Right ventricle myocardium superior (tissue), 1 donor: Measurements from ENCODE around the gene ZYG11A. TPM values are rescaled to one million over a fixed set of nuclear protein-coding genes. Genes with fewer than 3 reads are reported as not detected.

Experiments used
- ATAC-seq: fragments of 200-7000 bp; cut with Tn5 transposase; one replicate; pipeline ENCODE4 v1.9.1; 2020; ENCODE audit warnings: mild to moderate bottlenecking; ENCODE audit not compliant: poor library complexity
- DNase-seq: peaks from one replicate; pipeline ENCODE4 v3.0.0-alpha.2; 2020
- intact Hi-C: fragments of 100-400 bp; cut with DNase I; formaldehyde crosslinking; loops from one replicate; pipeline ENCODE4 v1.11.2; 2022
- total RNA-seq: library from RNA; stranded (reverse); fragmentation: NEBNext Ultra II Directional; extraction: Animal tissue kit (Norgen Biotek cat#: 25700); gene quantifications from one replicate; pipeline ENCODE4 v1.2.1, GENCODE V29; 2021
- donor health status: DM: no; HTN: yes; CAD: no; lungs with severe emphysema.

ZYG11A gene
- total RNA-seq, 1 donor from 2014 or later: not detected

GRCh38 chr1:52914463-52914862 is 71.9 kb downstream of the ZYG11A start:
- intact Hi-C loops: no loop called here
- ATAC-seq: no peak
- DNase-seq: no peak

GRCh38 chr1:52915211-52915854 is 72.8 kb downstream of the ZYG11A start:
- intact Hi-C loops: no loop called here
- peak; percentile 26 for ATAC-seq

GRCh38 chr1:52915855-52916220 is 73.3 kb downstream of the ZYG11A start:
- intact Hi-C loops: no loop called here
- DNase-seq (no peak), ATAC-seq (no peak)

More at GRCh38 chr1:52915211-52915854, 72.8 kb downstream of the ZYG11A start:
- no peak for DNase-seq

DNA sequence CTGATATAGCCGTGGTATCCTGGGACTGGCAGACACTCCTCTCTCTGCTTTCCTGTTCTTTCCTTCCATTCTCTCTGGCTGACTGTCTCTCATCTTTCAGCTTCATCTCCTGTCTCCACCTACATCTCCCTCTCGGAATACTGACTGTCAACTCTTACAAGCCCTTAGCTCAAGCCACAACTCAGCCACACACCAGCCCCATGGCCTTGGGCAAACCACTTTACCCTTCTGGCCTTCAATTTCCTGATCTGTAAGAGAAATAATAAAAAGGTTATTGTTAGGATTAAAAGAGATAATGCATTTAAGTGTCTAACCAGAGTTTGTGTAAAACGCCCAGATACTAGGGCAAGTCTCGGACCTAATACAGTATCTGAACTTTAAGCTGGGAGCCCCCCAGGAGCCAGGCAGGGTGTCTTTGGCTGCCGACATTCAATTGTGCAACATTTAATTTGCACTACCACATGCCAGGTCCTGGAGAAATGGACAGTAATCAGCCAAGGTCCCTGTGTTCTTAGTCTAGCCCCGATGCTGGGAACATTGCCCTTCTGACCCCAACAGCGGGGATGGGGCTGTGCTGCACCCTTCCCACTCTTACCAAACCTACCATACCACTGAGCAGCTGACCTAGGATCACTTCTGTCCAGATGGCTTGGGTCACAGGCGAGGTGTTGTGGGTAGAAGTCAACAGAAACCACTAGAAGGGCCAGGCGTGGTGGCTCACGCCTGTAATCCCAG is 73.8 kb downstream of the ZYG11A start:
- intact Hi-C loops: no loop called here
- ATAC-seq: peak; percentile 41
- DNase-seq: peak; percentile 58

DNA sequence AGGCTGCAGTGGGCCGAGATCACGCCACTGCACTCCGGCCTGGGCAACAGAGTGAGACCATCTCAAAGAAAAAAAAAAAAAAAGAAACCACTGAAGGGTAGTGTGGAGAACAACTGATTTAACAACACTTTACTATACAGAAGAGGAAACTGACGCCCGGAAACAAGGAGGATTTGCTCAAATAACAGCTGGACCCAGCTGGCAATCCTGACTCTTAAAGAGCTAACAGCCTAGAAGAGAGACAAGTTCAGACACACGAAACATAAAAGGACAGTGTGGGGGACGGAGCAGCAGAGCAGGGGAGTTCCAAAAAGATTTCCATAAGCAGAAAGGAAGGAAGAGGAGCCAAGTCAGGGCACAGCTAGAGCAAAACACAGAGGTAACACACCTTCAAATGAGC is 74.6 kb downstream of the ZYG11A start:
- DNase-seq (no peak), ATAC-seq (peak; percentile 3)
- intact Hi-C loops: no loop called here

DNA sequence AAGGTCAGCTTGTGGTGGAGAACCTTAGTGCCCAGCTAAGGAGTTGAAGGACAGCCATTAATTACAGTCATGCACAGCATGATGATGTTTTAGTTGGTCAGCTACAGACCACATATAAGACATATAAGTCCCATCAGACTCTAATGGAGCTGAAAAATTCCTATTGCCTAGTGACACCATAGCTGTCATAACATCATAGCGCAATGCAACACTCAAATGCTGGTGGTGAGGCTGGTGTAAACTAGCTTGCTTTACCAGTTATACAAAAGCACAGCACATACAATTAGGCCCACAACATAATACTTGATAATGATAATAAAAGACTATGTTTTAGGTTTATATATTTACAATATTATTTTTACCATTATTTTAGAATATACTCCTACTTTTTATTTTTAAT is 75.0 kb downstream of the ZYG11A start:
- no peak for ATAC-seq
- intact Hi-C loops: no loop called here
- DNase-seq: no peak

GRCh38 chr1:52918201-52918600 is 75.6 kb downstream of the ZYG11A start:
- intact Hi-C loops: no loop called here
- ATAC-seq (no peak), DNase-seq (no peak)

GRCh38 chr1:52919051-52919722 is 76.6 kb downstream of the ZYG11A start:
- ATAC-seq (no peak), DNase-seq (no peak)
- intact Hi-C loops: no loop called here

DNA sequence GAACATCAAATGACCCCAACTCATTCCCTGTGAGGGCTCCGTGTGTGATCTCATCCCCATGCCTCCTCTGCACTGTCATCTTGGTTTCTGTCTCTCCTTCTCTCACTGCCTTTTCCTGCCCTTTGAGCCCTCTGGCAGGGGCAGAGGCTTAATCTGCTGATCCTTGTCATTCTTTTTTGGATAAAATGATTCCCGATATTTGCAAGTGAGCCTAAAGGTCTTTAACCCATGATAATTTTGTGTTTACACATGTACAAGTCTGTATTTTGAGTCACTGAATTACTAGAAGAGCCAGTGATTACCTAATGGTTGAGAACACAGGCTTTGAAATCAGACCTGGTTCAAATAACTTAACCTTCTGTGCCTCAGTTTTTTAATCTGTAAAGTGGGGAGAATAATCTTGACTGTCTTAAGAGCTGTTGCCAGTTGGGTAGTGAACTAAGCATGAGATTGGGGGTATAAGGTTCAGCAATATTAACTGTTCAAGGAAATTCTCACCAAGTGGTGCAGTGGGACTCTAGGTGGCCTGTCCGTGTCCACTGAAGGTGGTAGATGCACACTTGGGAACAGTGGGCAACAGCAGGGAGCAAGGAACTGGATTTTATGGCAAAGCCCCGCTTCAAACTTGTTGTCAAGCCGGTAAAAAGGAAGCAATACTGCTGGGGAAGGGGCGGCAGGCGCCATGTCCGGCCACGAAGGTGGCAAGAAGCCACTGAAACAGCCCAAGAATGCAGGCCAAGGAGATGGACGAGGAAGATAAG is 77.3 kb downstream of the ZYG11A start:
- DNase-seq (no peak), ATAC-seq (no peak)
- intact Hi-C loops: loop anchor here (10.0 kb wide), 1 partner anchor 215 kb away; no protein-coding TSS in a partner anchor

- DNase-seq (peak; percentile 55), ATAC-seq (peak; percentile 77)
- intact Hi-C loops: loop anchor here (10.0 kb wide), 1 partner anchor 216 kb away; no protein-coding TSS in a partner anchor
These were observed 78.3 kb downstream of the ZYG11A start for GRCh38 chr1:52920791-52921291.

- no peak for DNase-seq
- peak; percentile 10 for ATAC-seq
- intact Hi-C loops: loop anchor here (10.0 kb wide), 1 partner anchor 221 kb away; no protein-coding TSS in a partner anchor
These were observed 83.0 kb downstream of the ZYG11A start for GRCh38 chr1:52925571-52926005.

DNA sequence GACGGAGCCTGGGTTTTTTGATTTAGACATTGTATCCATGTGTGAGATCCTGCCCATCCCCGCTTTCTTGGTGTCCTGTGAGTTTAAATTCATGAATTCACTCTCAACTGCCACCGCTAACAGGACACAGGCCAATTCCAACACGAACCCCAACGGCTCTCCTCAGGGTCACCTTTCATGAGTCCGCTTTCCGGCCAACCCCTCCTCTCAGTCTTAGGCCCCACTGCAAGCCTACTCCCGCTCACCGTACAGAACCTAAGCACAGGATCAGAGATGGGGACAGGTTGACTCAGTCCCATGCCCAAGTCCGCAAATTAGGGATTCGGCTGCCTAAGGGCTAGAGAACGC is 84.3 kb downstream of the ZYG11A start:
- intact Hi-C loops: loop anchor here (10.0 kb wide), 1 partner anchor 222 kb away; no protein-coding TSS in a partner anchor
- ATAC-seq: no peak
- no peak for DNase-seq

DNA sequence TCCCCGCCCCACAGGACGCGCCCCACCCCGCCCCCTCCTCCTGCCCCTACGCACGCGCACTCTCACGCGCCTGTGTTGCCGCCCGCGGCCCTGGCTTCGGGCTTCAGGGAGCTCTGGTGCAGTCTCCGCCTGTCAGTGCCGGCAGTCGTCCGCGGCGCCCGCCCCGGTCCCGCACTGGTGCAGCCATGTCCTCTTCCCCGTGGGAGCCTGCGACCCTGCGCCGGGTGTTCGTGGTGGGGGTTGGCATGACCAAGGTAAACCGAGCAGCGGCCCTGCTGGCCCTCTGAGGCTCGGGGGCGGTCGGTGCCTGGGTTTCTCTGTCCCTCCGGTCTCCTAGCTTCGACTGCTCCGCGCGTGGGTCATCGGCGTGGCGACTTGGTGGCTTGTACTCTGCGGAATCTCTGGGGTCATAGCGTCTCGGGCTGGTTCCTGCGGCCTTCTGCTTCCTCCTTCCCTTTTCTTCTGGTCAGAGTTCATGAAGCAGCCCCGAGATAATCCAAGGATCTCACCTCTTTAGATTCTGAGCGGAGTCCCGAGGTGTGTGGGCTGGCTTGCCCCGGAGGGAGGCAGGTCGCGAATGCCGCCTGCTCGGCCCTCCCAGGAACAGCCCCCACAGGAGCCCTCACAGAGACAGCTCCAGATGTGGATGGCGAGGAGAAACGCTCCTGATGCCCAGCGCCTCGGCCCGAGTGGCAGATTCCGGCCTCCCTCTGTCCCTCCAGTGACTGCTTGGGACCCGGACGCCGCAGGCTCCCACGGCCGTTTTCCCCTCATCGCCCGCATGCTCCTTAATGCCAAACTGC is 84.9 kb downstream of the ZYG11A start, which contains the start of gene SCP2:
Gene SCP2 (plus strand): TSS at position 65 of the 803 bp plus-strand sequence. CDS start 121 bp downstream, at position 186.
- ATAC-seq: peak; percentile 95

DNA sequence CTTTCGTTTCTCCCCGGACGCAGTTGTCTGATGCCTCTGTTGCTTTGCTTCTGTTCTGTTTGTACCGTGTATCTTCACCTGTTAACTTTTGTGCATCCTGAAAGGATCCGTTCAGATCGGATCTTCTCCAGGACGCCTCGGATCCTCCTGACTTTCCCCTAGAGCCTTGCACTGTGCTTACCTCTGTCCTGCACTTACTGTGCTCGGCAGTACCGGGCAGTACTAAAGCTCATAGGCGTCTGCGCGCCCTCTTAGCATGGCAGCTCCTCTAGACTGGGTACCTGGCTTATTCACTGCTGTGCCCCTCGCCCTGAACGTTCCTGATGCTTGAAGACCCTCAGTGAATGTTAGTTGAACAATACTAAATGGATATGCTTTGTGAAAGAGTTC is 85.5 kb downstream of the ZYG11A start:
- intact Hi-C loops: loop anchor here (10.0 kb wide), 1 partner anchor 223 kb away; no protein-coding TSS in a partner anchor
- peak; percentile 42 for ATAC-seq
- DNase-seq: no peak

More for the DNA sequence above, 84.9 kb downstream of the ZYG11A start, which contains the start of gene SCP2:
- DNase-seq: peak; percentile 91
- intact Hi-C loops: loop anchor here (10.0 kb wide), 1 partner anchor 223 kb away; no protein-coding TSS in a partner anchor

GRCh38 chr1:52929019-52929418 is 86.5 kb downstream of the ZYG11A start:
- intact Hi-C loops: loop anchor here (10.0 kb wide), 1 partner anchor 224 kb away; no protein-coding TSS in a partner anchor
- no peak for ATAC-seq
- no peak for DNase-seq

DNA sequence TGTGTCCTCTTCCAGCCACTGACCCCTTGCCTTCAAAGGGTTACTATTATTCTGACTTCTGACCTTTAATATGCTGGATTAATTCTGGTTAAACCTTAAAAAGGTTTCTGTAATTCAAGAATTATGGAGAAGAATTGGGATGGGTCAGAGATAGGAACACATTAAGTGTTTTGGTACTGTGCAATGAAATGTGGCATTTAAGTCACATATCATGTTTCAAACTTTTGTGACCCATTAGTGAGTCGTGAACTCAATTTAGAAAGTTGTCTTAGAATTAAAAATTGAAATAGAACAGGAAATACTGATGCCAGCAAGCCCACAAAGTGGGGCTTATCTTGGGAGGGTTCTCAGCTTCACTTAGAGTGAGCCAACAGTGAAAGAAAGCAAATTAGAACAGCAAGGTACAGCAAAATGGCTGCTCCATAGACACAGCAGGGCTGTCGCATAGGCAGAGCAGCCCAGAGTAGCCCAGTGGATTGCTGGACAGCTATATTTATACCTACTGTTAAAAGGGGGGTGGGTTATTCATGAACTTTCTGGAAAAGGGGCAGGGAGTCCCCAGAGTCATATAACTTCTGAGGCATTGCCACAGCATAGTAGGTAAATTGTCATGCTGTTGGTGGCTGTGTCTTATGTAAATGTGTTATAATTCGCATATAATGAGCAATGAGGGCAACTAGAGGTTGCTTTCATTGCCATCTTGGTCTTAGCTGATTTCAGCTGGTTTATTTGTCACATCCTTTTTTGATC is 95.0 kb downstream of the ZYG11A start:
- ATAC-seq (no peak), DNase-seq (no peak)
- intact Hi-C loops: no loop called here

DNA sequence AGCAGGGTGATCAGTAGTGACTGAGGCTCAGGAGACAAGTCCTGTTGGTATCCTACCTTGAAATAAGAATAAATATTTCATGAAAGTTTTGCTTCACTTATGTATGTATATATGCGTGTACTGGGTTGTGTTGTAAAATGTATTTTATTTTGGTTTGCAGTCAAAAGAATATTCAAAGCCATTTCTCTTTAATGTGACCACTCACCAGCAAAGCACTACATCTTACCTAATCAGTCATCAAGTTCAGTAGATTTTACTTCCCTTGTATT is 95.6 kb downstream of the ZYG11A start:
- ATAC-seq: no peak
- intact Hi-C loops: no loop called here
- no peak for DNase-seq
